Psoas muscle (tissue), 8 donors: ENCODE results near the gene MARK3. TPM values are rescaled to one million over a fixed set of nuclear protein-coding genes. Genes with fewer than 3 reads are reported as not detected.
A peak's percentile ranks its signal among the peaks of the same experiment; 100 is the strongest.

Source experiments
- ATAC-seq, 4 donors: fragments of 200-7000 bp; cut with Tn5 transposase; one replicate each; pipeline ENCODE4 v1.9.1; 2020; ENCODE audit warnings: moderate library complexity in 3 of 4, mild to moderate bottlenecking in 2 of 4
- DNase-seq, 2 donors: peaks; one replicate each; pipeline ENCODE4 v3.0.0-alpha.2; 2020
- H3K27ac ChIP-seq: fragments of 200-600 bp; one replicate; pipeline ENCODE4 v1.8.0; 2022
- H3K27me3 ChIP-seq, 3 donors: fragments of 200-600 bp in 1 of 3; one replicate each; pipeline versions ENCODE4 v1.6.1 to v1.8.0; 2013 to 2022; ENCODE audit warnings: low read length in 2 of 3, mild to moderate bottlenecking in 2 of 3, moderate library complexity in 1 of 3; ENCODE audit not compliant: insufficient read depth in 3 of 3
- H3K36me3 ChIP-seq, 2 donors: fragments of 200-600 bp in 1 of 2; one replicate each; pipeline versions ENCODE4 v1.6.1 to v1.8.0; 2013 to 2022; ENCODE audit warnings: low read depth in 1 of 2, mild to moderate bottlenecking in 1 of 2, moderate library complexity in 1 of 2; ENCODE audit not compliant: insufficient read depth in 1 of 2
- H3K4me1 ChIP-seq: fragments of 200-600 bp; one replicate; pipeline ENCODE4 v1.8.0; 2022
- H3K4me3 ChIP-seq: fragments of 200-600 bp; one replicate; pipeline ENCODE4 v1.8.0; 2022; ENCODE audit warnings: mild to moderate bottlenecking
- H3K9me3 ChIP-seq: fragments of 200-600 bp; one replicate; pipeline ENCODE4 v1.8.0; 2022
- WGBS, 3 donors: extraction: QIAGEN DNeasy Blood & Tissue Kit; methylation state at CpG; one replicate each; pipeline versions ENCODE4 v1.1.6 to v1.1.7; 2013; 5-methylcytosine and 5-hydroxymethylcytosine counted together
- intact Hi-C, 2 donors: fragments of 100-400 bp; cut with DNase I; formaldehyde crosslinking; loops; one replicate each; pipeline versions ENCODE4 v1.11.0 to v1.14.2; 2022
- polyA plus RNA-seq, 3 donors: library from polyadenylated mRNA; stranded (reverse); fragments of 200-250 nt; gene quantifications; one replicate each; pipeline ENCODE4 v1.2.3, GENCODE V29; 2013
- total RNA-seq, 4 donors: library from RNA; stranded (reverse); fragmentation: NEBNext Ultra II Directional in 2 of 4; extraction: Animal tissue kit (Norgen Biotek cat#: 25700) in 2 of 4; gene quantifications; one replicate each; pipeline versions ENCODE4 v1.2.1 to v1.2.4, GENCODE V29; 2021 to 2023
- TF ChIP-seq, protein P1 (sequence below): fragments of 200-600 bp; IDR thresholded peaks from one replicate; pipeline ENCODE4 v1.8.0; 2022; ENCODE audit warnings: antibody characterized with exemption
- donor health status: healthy with polysubstance abuse.
- donor health status: DM: no; HTN: no; CAD: no; lungs with moderate emphysema.
- donor health status: Bipolar disorder and iron deficiency.
- donor health status: healthy.
- donor health status: DM: yes; HTN: yes; CAD: no.
- donor health status: DM: no; HTN: no; CAD: no.
- donor health status: DM: no; HTN: no; CAD: no.
- donor health status: DM: yes; HTN: yes; CAD: no.

MARK3 gene
- total and polyA plus RNA-seq, 7 donors: 46.1 to 89.2 (median 63.9) TPM

DNA sequence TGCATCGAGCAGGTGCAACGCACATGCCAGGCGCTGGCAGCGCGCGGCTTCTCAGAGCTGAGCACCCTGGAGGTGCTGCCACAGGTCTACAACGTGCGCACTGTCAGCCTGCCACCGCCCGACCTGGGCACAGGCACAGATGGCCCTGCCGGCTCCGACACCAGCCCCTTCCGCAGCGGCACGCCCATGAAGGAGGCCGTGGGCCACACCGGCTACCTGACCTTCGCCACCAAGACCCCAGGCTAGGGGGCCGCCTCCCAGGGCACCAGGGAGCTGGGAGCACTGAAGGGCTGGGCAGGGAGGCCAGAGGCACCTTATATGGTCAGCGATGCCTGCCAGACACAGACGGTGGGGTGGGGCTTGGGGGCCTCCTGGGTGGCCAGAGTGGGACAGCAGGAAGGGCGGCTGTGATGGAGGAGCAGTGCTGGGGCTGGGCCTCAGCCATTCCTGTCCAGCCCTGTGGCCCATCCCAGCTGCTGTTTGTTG is 149.4 kb downstream of the MARK3 start:
- WGBS, 3 donors: 82 to 85% (median 82%) methylated on average over 22 of the region's 22 CpGs
- intact Hi-C loops: no loop called here
- Histone ChIP-seq H3K9me3 (no peaks in the 10 kb centered on the region), H3K27me3 (no peaks in the 10 kb centered on the region), H3K4me1 (peaks cover 27% of the 10 kb centered on the region), H3K27ac (no peak overlapping the region), H3K36me3 (peaks cover 0 to 44% of the 10 kb centered on the region in 2 donors), H3K4me3 (no peak overlapping the region)
- peak in 1 of 2 donors; percentile 24 for DNase-seq
- no peak for ATAC-seq
- TF ChIP-seq, protein P1, sequence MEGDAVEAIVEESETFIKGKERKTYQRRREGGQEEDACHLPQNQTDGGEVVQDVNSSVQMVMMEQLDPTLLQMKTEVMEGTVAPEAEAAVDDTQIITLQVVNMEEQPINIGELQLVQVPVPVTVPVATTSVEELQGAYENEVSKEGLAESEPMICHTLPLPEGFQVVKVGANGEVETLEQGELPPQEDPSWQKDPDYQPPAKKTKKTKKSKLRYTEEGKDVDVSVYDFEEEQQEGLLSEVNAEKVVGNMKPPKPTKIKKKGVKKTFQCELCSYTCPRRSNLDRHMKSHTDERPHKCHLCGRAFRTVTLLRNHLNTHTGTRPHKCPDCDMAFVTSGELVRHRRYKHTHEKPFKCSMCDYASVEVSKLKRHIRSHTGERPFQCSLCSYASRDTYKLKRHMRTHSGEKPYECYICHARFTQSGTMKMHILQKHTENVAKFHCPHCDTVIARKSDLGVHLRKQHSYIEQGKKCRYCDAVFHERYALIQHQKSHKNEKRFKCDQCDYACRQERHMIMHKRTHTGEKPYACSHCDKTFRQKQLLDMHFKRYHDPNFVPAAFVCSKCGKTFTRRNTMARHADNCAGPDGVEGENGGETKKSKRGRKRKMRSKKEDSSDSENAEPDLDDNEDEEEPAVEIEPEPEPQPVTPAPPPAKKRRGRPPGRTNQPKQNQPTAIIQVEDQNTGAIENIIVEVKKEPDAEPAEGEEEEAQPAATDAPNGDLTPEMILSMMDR: no peak

DNA sequence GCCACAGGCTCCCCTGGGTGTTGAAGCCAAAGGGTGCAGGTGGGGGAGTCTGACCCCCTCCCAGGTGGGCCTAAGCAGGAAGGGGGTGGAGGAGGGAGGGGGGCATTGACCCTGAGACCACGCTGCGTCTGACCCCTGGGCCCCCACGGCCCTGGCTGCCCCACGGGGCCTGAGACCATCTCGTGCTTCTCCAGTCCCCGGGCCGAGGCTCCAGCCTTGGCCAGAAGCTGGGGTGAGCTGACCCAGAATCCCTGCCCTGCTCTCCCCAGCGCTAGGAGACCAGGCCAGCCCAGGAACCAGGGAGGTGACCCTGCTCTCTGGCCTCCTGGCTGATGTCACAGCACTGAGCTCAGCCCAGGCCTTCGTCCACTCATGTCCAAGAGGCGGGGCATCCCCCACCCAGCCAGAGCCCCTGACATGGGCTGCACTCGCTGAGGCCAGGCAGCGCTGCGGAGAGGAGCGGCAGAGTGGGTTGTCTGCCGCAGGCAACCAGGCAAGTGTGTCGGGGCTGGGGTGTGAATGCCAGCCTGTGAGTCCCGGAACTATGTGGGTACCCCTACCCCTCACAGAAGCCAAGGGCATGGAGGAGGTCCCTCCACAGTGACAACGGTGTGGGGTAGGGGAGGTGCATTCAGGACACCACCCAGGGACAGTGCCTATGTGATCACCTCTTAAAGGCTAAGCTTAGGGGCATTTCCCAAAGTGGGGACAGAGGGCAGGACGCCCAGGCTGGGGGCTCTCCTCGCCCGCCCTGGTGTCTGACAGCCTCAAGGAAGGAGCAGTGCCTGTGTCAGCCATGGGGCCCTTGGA is 150.1 kb downstream of the MARK3 start:
- H3K4me3 ChIP-seq: no peak overlapping the region
- no peaks in the 10 kb centered on the region for H3K9me3 ChIP-seq
- TF ChIP-seq, protein P1: no peak
- intact Hi-C loops: no loop called here
- WGBS, 3 donors: 76 to 83% (median 82%) methylated on average over 18 to 21 of the region's 21 CpGs
- H3K4me1 ChIP-seq: peaks cover 25% of the 10 kb centered on the region
- peaks cover 0 to 41% of the 10 kb centered on the region in 2 donors for H3K36me3 ChIP-seq
- ATAC-seq: no peak
- H3K27ac ChIP-seq: no peak overlapping the region
- no peaks in the 10 kb centered on the region for H3K27me3 ChIP-seq
- peak in 1 of 2 donors; percentile 43 for DNase-seq

DNA sequence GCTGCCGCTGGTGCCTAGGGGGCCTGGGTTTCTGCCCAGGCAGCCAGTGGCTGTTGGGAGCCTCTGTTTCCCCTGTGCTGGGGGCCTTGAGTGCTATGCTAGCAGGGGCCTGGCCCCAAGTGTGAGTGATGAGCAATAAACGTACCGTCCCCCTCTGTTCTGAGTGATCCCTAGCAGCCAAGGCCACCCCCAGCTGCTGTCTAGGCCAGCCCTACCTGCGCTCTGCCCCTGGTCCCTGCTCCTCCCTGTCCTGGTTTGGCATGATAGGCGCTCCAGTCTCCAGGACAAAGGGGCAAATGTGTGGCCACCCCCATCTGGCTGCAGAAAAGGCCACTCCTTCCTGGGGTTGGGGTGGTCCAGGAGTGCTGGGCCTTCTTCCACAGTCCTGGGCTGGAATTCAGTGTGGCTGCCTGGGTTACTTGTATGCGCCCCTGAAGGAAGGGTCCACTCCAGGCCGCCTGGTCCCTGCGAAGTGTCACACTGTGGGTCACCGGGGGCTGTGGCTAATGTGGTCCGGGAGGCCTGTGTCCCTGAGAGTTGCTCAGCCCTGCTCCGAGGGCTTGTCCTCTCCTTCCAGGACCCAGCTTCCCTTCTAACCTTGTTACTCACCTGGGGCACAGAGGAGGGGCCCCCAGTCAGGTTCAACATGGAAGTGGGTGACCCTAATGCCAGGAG is 150.8 kb downstream of the MARK3 start:
- WGBS, 3 donors: 85 to 92% (median 89%) methylated on average over 10 to 11 of the region's 11 CpGs
- intact Hi-C loops: no loop called here
- Histone ChIP-seq H3K4me1 (peaks cover 26% of the 10 kb centered on the region), H3K9me3 (no peaks in the 10 kb centered on the region), H3K4me3 (no peak overlapping the region), H3K27me3 (no peaks in the 10 kb centered on the region), H3K36me3 (peaks cover 0 to 34% of the 10 kb centered on the region in 2 donors), H3K27ac (no peak overlapping the region)
- DNase-seq (peak in 1 of 2 donors; percentile 16), ATAC-seq (no peak)
- TF ChIP-seq, protein P1: no peak

DNA sequence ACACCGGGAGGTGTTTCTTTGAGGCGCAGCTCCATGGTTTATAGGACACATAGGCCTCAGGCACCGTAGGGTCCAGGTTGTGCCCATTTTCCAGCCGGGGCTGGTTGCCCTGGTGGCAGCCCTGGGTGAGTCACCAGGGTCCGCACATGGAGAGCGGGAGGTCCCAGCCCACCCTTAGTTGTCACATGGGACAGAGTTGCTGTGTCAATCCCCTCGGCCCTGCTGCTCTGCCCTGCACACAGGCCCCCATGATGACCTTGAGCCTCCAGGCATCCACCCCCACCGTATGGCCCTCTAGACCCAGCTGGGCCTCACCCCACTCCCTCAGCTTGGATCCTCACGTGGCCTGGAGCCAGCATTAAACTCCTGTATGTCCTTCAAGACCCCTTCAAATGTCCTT is 151.5 kb downstream of the MARK3 start:
- Histone ChIP-seq H3K27me3 (no peaks in the 10 kb centered on the region), H3K36me3 (peaks cover 0 to 31% of the 10 kb centered on the region in 2 donors), H3K27ac (no peak overlapping the region), H3K4me3 (no peak overlapping the region), H3K4me1 (peaks cover 32% of the 10 kb centered on the region), H3K9me3 (no peaks in the 10 kb centered on the region)
- WGBS, 3 donors: 78 to 85% (median 78%) methylated on average over 9 of the region's 9 CpGs
- ATAC-seq (no peak), DNase-seq (no peak)
- intact Hi-C loops: no loop called here
- TF ChIP-seq, protein P1: no peak
